T-helper 1 cell (primary cell): Measurements from ENCODE around the gene CTBP2.
"Not testable (repeated sequence)": the region's sequence is repeated elsewhere in the genome, so short reads cannot be mapped to it uniquely, and the experiment has no call there.

Experiments used
- DNase-seq, 5 donors: peaks; one replicate each; pipeline ENCODE4 v3.0.0-alpha.2; 2012 to 2020

The CTBP2 gene

GRCh38 chr10:125060482-125060825 lies 99.9 kb downstream of the CTBP2 start:
- no peak for DNase-seq

GRCh38 chr10:125060026-125060425 lies 100.3 kb downstream of the CTBP2 start:
- no peak for DNase-seq

- DNase-seq = not testable (repeated sequence)
These were observed 101.0 kb downstream of the CTBP2 start for GRCh38 chr10:125059348-125059747.

GRCh38 chr10:125057158-125058001 lies 103.0 kb downstream of the CTBP2 start:
- no peak for DNase-seq

- DNase-seq = no peak
These were observed 103.9 kb downstream of the CTBP2 start for GRCh38 chr10:125056161-125057132.

- DNase-seq = no peak
These were observed 104.9 kb downstream of the CTBP2 start for GRCh38 chr10:125055446-125055845.

GRCh38 chr10:125054669-125055268 lies 105.6 kb downstream of the CTBP2 start:
- no peak for DNase-seq

- DNase-seq = no peak
These were observed 106.1 kb downstream of the CTBP2 start for GRCh38 chr10:125054216-125054615.

GRCh38 chr10:125052146-125052545 lies 108.2 kb downstream of the CTBP2 start:
- no peak for DNase-seq

- no peak for DNase-seq
These were observed 110.0 kb downstream of the CTBP2 start for GRCh38 chr10:125050383-125050782.

- no peak for DNase-seq
These were observed 111.0 kb downstream of the CTBP2 start for GRCh38 chr10:125049216-125049881.

- DNase-seq = peak in 3 of 5 donors; percentile 17 to 34 (median 29)
These were observed 112.1 kb downstream of the CTBP2 start for GRCh38 chr10:125048094-125048864.

GRCh38 chr10:125043841-125044658 lies 116.3 kb downstream of the CTBP2 start:
- DNase-seq = no peak

- DNase-seq = no peak
These were observed 118.4 kb downstream of the CTBP2 start for GRCh38 chr10:125041856-125042506.

- DNase-seq = no peak
These were observed 121.0 kb downstream of the CTBP2 start for GRCh38 chr10:125039354-125039769.

GRCh38 chr10:125038637-125039036 lies 121.7 kb downstream of the CTBP2 start:
- DNase-seq = no peak

GRCh38 chr10:125037145-125037877 lies 123.1 kb downstream of the CTBP2 start:
- no peak for DNase-seq

- no peak for DNase-seq
These were observed 124.6 kb downstream of the CTBP2 start for GRCh38 chr10:125035588-125036295.

GRCh38 chr10:125035136-125035535 lies 125.2 kb downstream of the CTBP2 start:
- no peak for DNase-seq
